Measurements from ENCODE around the gene DAPK2. TPM values are rescaled to one million over a fixed set of nuclear protein-coding genes. Genes with fewer than 3 reads are reported as not detected.
A peak's percentile ranks its signal among the peaks of the same experiment; 100 is the strongest.

DAPK2 gene
- total and polyA plus RNA-seq, 3 donors from 2014 or later, result 3.6 to 7.7 (median 5.9) TPM

GRCh38 chr15:63911160-63911559 is 135.1 kb downstream of the DAPK2 start:
- Histone ChIP-seq H3K4me3 (no peak overlapping the region), H3K4me1 (peaks cover 39% of the 10 kb centered on the region), H3K9me3 (no peaks in the 10 kb centered on the region), H3K27ac (no peak overlapping the region), H3K36me3 (ENCODE audit: low read depth, missing control alignments) (no peaks in the 10 kb centered on the region), H3K27me3 (no peaks in the 10 kb centered on the region)
- 74 to 97% methylated on average over 4 of the region's 4 CpGs for WGBS, 2 donors
- intact Hi-C loops (cut with DNase I; ENCODE audit: low total_unique reads), result no loop called here
- DNase-seq, result no peak
- TF ChIP-seq, protein P1, sequence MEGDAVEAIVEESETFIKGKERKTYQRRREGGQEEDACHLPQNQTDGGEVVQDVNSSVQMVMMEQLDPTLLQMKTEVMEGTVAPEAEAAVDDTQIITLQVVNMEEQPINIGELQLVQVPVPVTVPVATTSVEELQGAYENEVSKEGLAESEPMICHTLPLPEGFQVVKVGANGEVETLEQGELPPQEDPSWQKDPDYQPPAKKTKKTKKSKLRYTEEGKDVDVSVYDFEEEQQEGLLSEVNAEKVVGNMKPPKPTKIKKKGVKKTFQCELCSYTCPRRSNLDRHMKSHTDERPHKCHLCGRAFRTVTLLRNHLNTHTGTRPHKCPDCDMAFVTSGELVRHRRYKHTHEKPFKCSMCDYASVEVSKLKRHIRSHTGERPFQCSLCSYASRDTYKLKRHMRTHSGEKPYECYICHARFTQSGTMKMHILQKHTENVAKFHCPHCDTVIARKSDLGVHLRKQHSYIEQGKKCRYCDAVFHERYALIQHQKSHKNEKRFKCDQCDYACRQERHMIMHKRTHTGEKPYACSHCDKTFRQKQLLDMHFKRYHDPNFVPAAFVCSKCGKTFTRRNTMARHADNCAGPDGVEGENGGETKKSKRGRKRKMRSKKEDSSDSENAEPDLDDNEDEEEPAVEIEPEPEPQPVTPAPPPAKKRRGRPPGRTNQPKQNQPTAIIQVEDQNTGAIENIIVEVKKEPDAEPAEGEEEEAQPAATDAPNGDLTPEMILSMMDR (IDR thresholded peaks at IDR 0.05), result no peak
- TF ChIP-seq POLR2A (IDR thresholded peaks at IDR 0.05), result no peak

GRCh38 chr15:63909819-63910437 is 136.4 kb downstream of the DAPK2 start:
- WGBS, 2 donors, result 24 to 41% methylated on average over 10 of the region's 10 CpGs
- TF ChIP-seq, protein P1 (IDR thresholded peaks at IDR 0.05), result no peak
- TF ChIP-seq POLR2A (IDR thresholded peaks at IDR 0.05), result no peak
- Histone ChIP-seq H3K4me1 (peaks cover 29% of the 10 kb centered on the region), H3K9me3 (no peaks in the 10 kb centered on the region), H3K4me3 (no peak overlapping the region), H3K27ac (peak overlapping the region; percentile 59 to 70), H3K36me3 (ENCODE audit: low read depth, missing control alignments) (no peaks in the 10 kb centered on the region), H3K27me3 (no peaks in the 10 kb centered on the region)
- intact Hi-C loops (cut with DNase I; ENCODE audit: low total_unique reads), result no loop called here
- DNase-seq, result no peak

- no peak for DNase-seq
- Histone ChIP-seq H3K36me3 (ENCODE audit: low read depth, missing control alignments) (no peaks in the 10 kb centered on the region), H3K9me3 (no peaks in the 10 kb centered on the region), H3K27ac (peak overlapping the region in 1 of 2 donors; percentile 26), H3K4me3 (no peak overlapping the region), H3K4me1 (peaks cover 29% of the 10 kb centered on the region), H3K27me3 (no peaks in the 10 kb centered on the region)
- TF ChIP-seq POLR2A (IDR thresholded peaks at IDR 0.05), result no peak
- TF ChIP-seq, protein P1 (IDR thresholded peaks at IDR 0.05), result no peak
- 60 to 69% methylated on average over 2 of the region's 2 CpGs for WGBS, 2 donors
- intact Hi-C loops (cut with DNase I; ENCODE audit: low total_unique reads), result no loop called here
These were observed 137.3 kb downstream of the DAPK2 start for GRCh38 chr15:63908991-63909390.

GRCh38 chr15:63908281-63908680 is 138.0 kb downstream of the DAPK2 start:
- DNase-seq, result no peak
- no peak overlapping the region for H3K27ac ChIP-seq
- intact Hi-C loops (cut with DNase I; ENCODE audit: low total_unique reads), result no loop called here
- H3K27me3 ChIP-seq, result no peaks in the 10 kb centered on the region
- no peaks in the 10 kb centered on the region for H3K9me3 ChIP-seq
- TF ChIP-seq, protein P1 (IDR thresholded peaks at IDR 0.05), result no peak
- TF ChIP-seq POLR2A (IDR thresholded peaks at IDR 0.05), result no peak
- H3K4me1 ChIP-seq, result peaks cover 29% of the 10 kb centered on the region
- H3K4me3 ChIP-seq, result no peak overlapping the region
- no peaks in the 10 kb centered on the region for H3K36me3 ChIP-seq (ENCODE audit: low read depth, missing control alignments)
- 51 to 69% methylated on average over 7 of the region's 7 CpGs for WGBS, 2 donors

- no peak for DNase-seq
- Histone ChIP-seq H3K9me3 (no peaks in the 10 kb centered on the region), H3K4me3 (no peak overlapping the region), H3K4me1 (peaks cover 29% of the 10 kb centered on the region), H3K27me3 (no peaks in the 10 kb centered on the region), H3K27ac (no peak overlapping the region), H3K36me3 (ENCODE audit: low read depth, missing control alignments) (no peaks in the 10 kb centered on the region)
- 96 to 97% methylated on average over 8 of the region's 8 CpGs for WGBS, 2 donors
- TF ChIP-seq, protein P1 (IDR thresholded peaks at IDR 0.05), result no peak
- TF ChIP-seq POLR2A (IDR thresholded peaks at IDR 0.05), result no peak
- intact Hi-C loops (cut with DNase I; ENCODE audit: low total_unique reads), result no loop called here
These were observed 138.8 kb downstream of the DAPK2 start for GRCh38 chr15:63907521-63907920.
